ENCODE results near the gene MEN1. TPM values are rescaled to one million over a fixed set of nuclear protein-coding genes. Genes with fewer than 3 reads are reported as not detected.
A peak's percentile ranks its signal among the peaks of the same experiment; 100 is the strongest.

Gene MEN1
- total RNA-seq, 1 donor from 2014 or later, result 23.5 TPM

DNA sequence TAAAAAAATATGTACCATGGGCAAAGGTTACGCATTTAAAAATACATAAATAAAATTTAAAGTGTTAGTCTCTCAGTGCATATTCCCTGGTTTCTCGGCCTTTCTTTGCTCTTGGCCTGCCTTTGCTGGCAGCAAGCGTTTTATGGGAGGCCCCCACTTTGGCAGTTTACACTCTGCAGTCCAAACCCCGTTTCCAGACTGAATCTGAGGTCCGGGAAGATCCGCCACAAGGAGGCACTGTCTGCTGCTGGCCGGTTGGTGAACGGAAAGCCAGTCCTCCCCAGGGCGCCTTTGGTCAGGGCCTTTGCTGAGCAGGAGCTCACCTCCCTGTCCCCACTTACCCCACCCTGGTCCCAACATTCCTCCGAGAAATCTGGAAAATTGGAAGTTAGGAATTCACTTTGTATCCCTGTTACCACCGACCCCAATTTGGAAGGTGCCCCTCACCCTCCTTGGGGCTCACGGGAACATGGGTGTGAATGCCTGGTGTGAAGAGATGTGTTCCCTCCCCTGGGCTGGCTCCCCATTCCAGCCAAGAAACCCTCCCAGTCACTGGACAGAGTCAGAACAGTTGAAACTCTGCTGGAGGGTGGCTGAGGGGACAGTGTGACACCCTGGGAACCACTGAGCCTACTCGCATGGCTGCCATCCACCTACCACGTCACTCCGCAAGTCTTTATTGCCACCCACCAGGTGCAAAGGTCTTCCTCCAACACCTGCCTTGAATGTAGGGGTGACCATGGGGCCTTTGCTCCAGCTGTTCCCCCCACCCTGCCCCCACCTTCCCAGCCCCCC lies 22.6 kb downstream of the MEN1 start:
- H3K4me3 ChIP-seq (ENCODE audit: low read depth, low read length), result no peak overlapping the region
- TF ChIP-seq CTCF (conservative IDR thresholded peaks at IDR 0.05; ENCODE audit: low read depth, low read length), result peak; percentile 95
- no peak for DNase-seq (ENCODE audit: low read depth)

DNA sequence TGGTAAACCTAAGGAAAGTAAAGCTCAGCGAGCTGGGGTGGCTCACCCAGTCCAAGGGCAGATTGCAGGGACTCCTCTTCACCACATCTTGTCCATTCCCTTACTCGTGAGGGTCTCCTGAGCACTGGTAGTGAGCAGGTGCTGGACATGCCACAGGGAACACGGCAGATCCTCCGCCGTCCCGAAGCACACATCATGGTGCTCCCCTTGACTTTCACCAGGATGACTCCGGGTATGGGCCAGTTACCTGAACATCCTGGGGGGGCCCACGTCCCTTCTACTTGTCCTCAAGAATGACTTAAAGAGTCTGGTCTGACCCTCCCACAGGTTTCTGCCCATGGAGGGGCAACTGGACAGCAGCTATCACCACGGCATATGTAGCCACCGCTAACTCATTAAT lies 24.0 kb downstream of the MEN1 start:
- DNase-seq (ENCODE audit: low read depth), result no peak
- TF ChIP-seq CTCF (conservative IDR thresholded peaks at IDR 0.05; ENCODE audit: low read depth, low read length), result no peak

DNA sequence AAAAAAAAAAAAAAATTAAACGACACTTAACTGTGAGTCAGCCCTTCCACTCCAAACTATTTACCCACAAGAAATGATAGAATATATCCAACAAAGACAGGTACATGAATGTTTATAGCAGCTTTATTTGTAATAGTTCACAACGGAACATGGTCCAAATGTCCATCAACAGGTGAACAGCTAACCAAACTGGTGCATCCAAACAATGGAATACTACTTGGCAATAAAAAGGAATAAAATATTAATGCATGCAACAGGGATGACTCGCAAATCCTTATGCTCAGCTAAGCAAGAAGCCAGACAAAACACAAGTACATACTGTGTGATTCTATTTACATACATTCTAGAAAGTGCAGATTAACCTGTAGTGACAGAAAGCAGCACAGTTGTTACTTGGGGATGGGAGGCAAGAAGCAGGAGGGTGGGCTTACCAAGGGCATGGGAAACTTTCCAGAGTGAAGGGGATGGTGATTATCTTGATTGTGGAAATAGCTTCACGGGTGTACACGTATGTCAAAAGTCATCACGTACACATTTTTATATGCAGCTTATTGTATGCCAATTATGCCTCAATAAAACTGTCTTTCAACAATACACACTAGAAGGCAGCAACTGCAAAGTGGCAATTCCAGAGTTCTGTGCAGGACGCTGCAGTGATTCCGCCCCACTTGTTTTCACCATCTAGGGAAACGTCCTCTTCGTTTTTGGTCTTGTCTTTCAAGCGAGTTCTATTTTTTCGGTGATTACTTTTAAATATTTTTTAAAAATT lies 25.4 kb downstream of the MEN1 start:
- no peak for TF ChIP-seq CTCF (conservative IDR thresholded peaks at IDR 0.05; ENCODE audit: low read depth, low read length)
- no peak overlapping the region for H3K4me3 ChIP-seq (ENCODE audit: low read depth, low read length)
- no peak for DNase-seq (ENCODE audit: low read depth)

More for the DNA sequence above, 24.0 kb downstream of the MEN1 start:
- H3K4me3 ChIP-seq (ENCODE audit: low read depth, low read length), result no peak overlapping the region

GRCh38 chr11:64778473-64779298 lies 31.7 kb downstream of the MEN1 start, which contains the start of gene SF1:
Gene SF1, minus strand, starts transcription at chr11:64778542. Its CDS starts 150 bp downstream, at chr11:64778392.
- peak; percentile 96 for DNase-seq (ENCODE audit: low read depth)
- no peak for TF ChIP-seq CTCF (conservative IDR thresholded peaks at IDR 0.05; ENCODE audit: low read depth, low read length)
- H3K4me3 ChIP-seq (ENCODE audit: low read depth, low read length), result peak within 1 kb of the TSS; percentile 80

DNA sequence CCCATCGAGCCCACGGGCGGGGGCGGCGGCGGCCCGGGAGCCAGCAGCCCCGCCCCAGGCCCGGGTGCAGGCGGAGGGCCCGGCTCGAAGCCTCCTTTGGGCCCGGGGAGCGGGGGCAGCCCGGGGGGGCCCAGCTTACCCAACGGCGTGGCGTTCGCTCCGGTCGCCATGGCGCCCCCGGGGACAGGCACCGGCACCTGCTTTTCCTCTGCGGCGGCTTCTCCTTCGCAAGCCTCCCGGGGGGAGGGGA lies 32.2 kb downstream of the MEN1 start:
- no peak for DNase-seq (ENCODE audit: low read depth)
- H3K4me3 ChIP-seq (ENCODE audit: low read depth, low read length), result peak overlapping the region; percentile 80
- TF ChIP-seq CTCF (conservative IDR thresholded peaks at IDR 0.05; ENCODE audit: low read depth, low read length), result no peak

DNA sequence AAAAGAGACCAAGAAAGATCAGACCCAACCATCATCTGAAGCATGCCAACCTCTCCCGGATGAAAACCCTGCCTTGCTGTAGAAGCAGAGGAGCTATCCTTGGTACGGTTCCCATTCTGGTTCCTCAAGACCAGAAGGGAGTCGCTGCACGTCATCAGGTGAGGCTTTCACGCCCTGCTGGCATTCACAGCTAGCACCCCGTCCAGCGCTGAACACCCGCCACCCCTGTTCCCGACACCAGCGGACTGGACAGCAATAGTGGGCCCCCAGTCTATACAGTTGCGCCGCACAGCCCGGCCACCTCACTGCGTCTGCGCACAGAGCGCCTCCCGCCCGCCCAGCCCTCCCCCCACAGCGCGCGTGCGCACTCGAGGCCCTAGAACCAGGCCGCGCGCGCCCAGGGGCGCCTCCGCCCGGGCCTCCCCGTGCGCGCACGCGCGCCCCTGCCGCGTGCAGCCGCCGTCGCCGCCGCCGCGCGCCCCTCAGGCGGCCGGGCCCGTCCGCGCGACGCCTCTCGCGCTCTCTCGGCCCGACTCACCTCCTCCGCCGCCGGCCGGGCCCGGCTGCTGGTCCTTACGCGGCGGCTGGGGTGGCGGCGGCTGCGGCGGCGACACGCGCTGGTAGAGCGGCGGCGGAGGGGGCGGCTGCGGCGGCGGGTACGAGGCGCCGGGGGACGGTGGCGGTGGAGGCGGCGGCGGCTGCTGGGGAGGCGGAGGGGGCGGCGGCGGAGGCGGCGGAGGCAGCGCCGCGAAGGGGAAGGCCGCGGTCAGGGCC lies 32.7 kb downstream of the MEN1 start:
- no peak for DNase-seq (ENCODE audit: low read depth)
- TF ChIP-seq CTCF (conservative IDR thresholded peaks at IDR 0.05; ENCODE audit: low read depth, low read length), result no peak
- peak overlapping the region; percentile 80 for H3K4me3 ChIP-seq (ENCODE audit: low read depth, low read length)

All from epithelial cell of proximal tubule (primary cell).